Kidney capillary endothelial cell (primary cell): ENCODE measurements around the gene TMPRSS3.

Experiments
- DNase-seq: peaks from one replicate; pipeline ENCODE4 v3.0.0-alpha.2; 2018; ENCODE audit warnings: low spot score

The TMPRSS3 gene

DNA sequence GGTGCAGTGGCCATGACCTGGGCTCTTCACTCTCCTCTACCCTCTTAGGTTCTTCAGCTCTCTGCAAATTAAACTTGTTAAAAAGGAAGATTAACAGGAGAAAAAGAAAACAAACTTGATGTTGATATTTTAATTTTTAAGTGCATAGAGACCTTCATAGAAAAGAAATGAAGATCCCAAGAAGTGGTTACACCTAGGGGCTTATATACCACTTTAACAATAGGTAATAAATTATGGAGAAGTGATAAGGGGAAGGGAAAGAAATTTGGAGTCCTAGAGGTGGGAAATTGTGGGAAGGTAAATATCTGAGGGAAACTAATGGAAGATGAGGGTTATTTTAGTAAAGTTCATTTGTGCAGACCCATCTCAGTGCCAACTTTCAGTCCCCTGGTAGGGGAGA, 64.2 kb downstream of the TMPRSS3 start:
- DNase-seq: no peak

DNA sequence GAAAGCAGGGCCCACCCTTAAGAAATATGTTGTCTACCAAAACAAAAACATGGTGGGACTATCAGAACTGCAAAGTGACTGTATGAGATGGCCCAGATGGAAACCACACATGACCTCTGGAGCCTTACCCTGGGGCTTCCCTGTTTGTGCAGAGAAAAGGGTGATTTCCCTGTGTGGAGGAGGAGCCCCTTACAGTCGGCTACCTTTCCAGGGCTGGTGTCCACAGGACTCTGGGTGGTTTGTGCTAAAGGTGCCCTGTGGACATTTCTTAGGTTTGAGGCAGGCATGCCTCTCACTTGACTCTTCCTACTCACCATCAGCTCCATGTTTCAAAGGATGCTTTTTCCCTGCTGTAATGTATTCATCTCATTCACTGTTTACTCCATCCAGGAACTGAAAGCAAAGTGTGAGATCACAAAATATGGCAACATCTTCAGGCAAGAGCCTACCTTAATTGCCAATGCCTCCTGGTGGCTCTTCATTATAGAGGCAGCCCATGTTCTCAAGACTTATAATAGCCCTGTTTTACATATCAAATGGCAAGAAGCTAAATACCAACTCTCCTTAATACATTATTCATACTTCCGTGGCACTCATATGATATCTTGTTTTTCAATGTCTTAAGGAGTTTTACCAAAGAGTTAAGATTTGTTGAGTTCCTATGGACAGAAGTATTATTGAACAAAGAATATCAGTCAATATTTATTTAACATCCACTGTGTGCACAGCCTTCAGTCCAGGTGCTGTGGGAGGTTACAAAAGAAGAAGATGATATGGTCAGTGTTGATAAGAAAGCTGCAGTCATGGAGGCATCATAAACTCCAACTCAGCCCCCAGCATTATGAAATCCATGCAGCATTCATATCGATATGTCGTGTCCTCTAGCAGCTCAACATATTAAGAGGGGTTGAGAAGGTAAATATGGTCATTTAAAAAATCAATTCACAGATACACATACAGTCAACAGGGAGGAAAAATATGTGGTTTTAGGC, 65.2 kb downstream of the TMPRSS3 start:
- no peak for DNase-seq

DNA sequence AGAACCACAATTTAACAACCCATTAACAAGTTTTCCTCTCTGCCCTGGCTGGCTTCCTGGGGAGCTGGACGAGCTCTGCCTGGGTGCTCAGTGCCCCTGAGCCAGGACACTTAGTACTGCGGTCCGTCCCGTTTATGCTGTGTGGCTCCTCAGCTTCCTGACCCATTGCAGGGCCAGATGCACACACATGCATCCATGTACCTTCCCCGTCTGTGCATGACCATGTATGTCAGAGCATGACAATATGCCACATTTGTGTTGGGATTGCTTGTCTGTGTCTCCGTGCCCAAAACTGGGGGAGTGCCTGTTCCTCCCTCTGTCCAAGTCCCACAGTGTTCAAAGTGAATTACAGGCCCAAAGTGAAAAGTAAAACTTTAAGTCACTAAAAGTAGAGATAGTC, 71.0 kb downstream of the TMPRSS3 start:
- no peak for DNase-seq
